Measurements from ENCODE around the gene C11orf98. TPM values are rescaled to one million over a fixed set of nuclear protein-coding genes. Genes with fewer than 3 reads are reported as not detected.

Gene C11orf98
- total and polyA plus RNA-seq, 2 of the 13 experiments (the other 11 are each of a cell fraction or from before 2014, with no cell fraction given), result 30.4 to 91.8 TPM

GRCh38 chr11:62665075-62665598 is at the start of gene C11orf98, which contains the start of gene CSKMT (continued):
- TF ChIP-seq LBX2 (CRISPR knock-in tag; IDR thresholded peaks at IDR 0.05; ENCODE audit: borderline replicate concordance) (no peak), ZNF652 (CRISPR knock-in tag; IDR thresholded peaks at IDR 0.05; ENCODE audit: borderline replicate concordance, low read depth) (no peak), ZNF10 (CRISPR knock-in tag; IDR thresholded peaks at IDR 0.05; ENCODE audit: borderline replicate concordance, low read depth) (no peak), KAT7 (CRISPR knock-in tag; IDR thresholded peaks at IDR 0.05; ENCODE audit: borderline replicate concordance) (no peak), BCLAF1 (IDR thresholded peaks at IDR 0.05) (no peak), ZNF773 (CRISPR knock-in tag; IDR thresholded peaks at IDR 0.05; ENCODE audit: borderline replicate concordance) (no peak), ZNF362 (CRISPR knock-in tag; IDR thresholded peaks at IDR 0.05; ENCODE audit: borderline replicate concordance) (peak; percentile 18; the same call in 1 of the 2 replicates), MBNL3 (CRISPR knock-in tag; conservative IDR thresholded peaks at IDR 0.05) (no peak), CREB1 (IDR thresholded peaks at IDR 0.05) (no peak), CREB1 (CRISPR knock-in tag; IDR thresholded peaks at IDR 0.05) (peak; percentile 52; the same call in 1 of the 2 replicates), E2F1 (CRISPR knock-in tag; IDR thresholded peaks at IDR 0.05) (peak; percentile 41; the same call in 1 of the 2 replicates), LCORL (IDR thresholded peaks at IDR 0.05) (no peak), LCORL (CRISPR knock-in tag; IDR thresholded peaks at IDR 0.05) (no peak), ZNF629 (CRISPR knock-in tag; conservative IDR thresholded peaks at IDR 0.05) (no peak), SOX6 (IDR thresholded peaks at IDR 0.05) (no peak), SOX6 (CRISPR knock-in tag; IDR thresholded peaks at IDR 0.05) (peak; percentile 55), ZNF407 (CRISPR knock-in tag; IDR thresholded peaks at IDR 0.05; ENCODE audit: not compliant biosample characterization) (no peak)

Data from HepG2 (cell line).